GM23338 (cell line): Measurements from ENCODE around the gene ATP9B.

Experiments
- CREB1 ChIP-seq: fragments of 250-450 bp; sonication (Bioruptor Pico); IDR thresholded peaks from 2 replicates; pipeline ENCODE4 v1.5.0; 2020; ENCODE audit warnings: low read depth, mild to moderate bottlenecking, moderate library complexity
- CTCF ChIP-seq, 2 experiments: fragments of 200-600 bp in 1 of 2; sonication (generic) in 1 of 2; conservative IDR thresholded peaks; 2 replicates each; pipeline versions ENCODE4 v1.5.1 to v1.6.1; 2016 to 2017; ENCODE audit warnings: antibody characterized with exemption in 2 of 2, low read depth in 2 of 2, mild to moderate bottlenecking in 2 of 2, moderate library complexity in 1 of 2
- EZH2 ChIP-seq: fragments of 200-600 bp; sonication (generic); IDR thresholded peaks from one replicate; pipeline ENCODE4 v1.8.0; 2017; ENCODE audit warnings: antibody characterized with exemption, mild to moderate bottlenecking, low read depth; ENCODE audit not compliant: unreplicated experiment
- EZH2phosphoT487 ChIP-seq: fragments of 200-600 bp; sonication (generic); IDR thresholded peaks from one replicate; pipeline ENCODE4 v1.8.1; 2018; ENCODE audit warnings: antibody characterized with exemption; ENCODE audit not compliant: unreplicated experiment
- JUNB ChIP-seq: IDR thresholded peaks from one replicate; pipeline ENCODE4 v1.6.1; 2016; ENCODE audit warnings: antibody characterized with exemption; ENCODE audit not compliant: unreplicated experiment
- POLR2AphosphoS5 ChIP-seq: IDR thresholded peaks from 2 replicates; pipeline ENCODE4 v1.6.1; 2016; ENCODE audit warnings: antibody characterized with exemption, low read depth
- STAT1 ChIP-seq: IDR thresholded peaks from one replicate; pipeline ENCODE4 v1.6.1; 2016; ENCODE audit warnings: antibody characterized with exemption; ENCODE audit not compliant: unreplicated experiment
- ZNF331 ChIP-seq: fragments of 250-450 bp; sonication (Bioruptor Pico); IDR thresholded peaks from 2 replicates; pipeline ENCODE4 v1.5.0; 2020; ENCODE audit warnings: low read depth, mild to moderate bottlenecking, moderate library complexity

- TF ChIP-seq POLR2AphosphoS5 (no peak), ZNF331 (CRISPR knock-in tag) (no peak), CTCF (conservative IDR thresholded peaks at IDR 0.05; ENCODE audit: low read depth in 2 of 2) (no peak), EZH2phosphoT487 (no peak), CREB1 (no peak), EZH2 (no peak), STAT1 (no peak), JUNB (no peak)
Observed at GRCh38 chr18:79400591-79401381, 331.6 kb downstream of the ATP9B start.
